ENCODE results near the gene COL3A1. TPM values are rescaled to one million over a fixed set of nuclear protein-coding genes. Genes with fewer than 3 reads are reported as not detected.

The COL3A1 gene
- total RNA-seq, 2 donors from 2014 or later: 0.12 TPM; not detected in 1

DNA sequence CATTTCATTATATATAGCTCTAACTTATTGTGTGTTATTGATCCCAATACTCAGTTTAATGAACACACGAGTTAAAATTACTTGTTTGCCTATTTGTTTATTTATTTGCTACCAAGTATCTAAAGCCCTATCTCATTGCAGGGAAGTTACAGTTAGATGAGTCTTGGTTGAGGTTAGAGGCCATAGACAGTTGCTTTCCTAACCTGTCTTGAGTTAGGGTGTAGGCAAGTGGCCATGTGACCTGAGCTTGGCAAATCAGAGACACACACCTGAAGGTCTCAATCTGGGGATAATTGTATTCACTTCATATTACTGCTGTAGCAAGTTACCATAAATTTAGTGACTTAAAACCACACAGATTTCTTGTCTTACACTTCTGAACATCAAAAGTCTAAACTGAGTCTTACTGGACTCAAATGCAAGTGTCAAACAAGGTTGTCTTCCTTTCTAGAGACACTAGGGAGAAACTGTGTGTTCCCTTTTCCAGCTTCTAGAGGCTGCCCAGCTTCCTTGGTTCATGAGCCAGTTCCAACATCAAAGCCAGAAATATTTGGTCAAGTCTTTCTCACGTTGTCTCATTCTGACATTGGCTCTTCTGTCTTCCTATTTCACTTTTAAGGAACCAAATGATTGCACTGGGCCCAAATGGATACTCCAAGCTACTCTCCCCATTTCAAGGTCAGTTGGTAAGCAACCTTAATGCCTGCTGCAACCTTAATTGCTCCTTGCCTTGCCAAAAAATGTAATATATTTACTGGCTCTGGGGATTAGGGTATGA, 39.7 kb downstream of the COL3A1 start:
- H3K4me3 Mint-ChIP-seq: no peak overlapping the region
- H3K4me1 Mint-ChIP-seq: no peaks in the 10 kb centered on the region
- no peak overlapping the region for H3K27ac Mint-ChIP-seq
- H3K9me3 ChIP-seq (ENCODE audit: control insufficient read depth, low read length, poor library complexity, severe bottlenecking): no peaks in the 10 kb centered on the region
- H3K27me3 Mint-ChIP-seq: peaks cover 5% of the 10 kb centered on the region
- ATAC-seq: no peak
- DNase-seq: no peak
- no peaks in the 10 kb centered on the region for H3K36me3 Mint-ChIP-seq (ENCODE audit: low read depth)

DNA sequence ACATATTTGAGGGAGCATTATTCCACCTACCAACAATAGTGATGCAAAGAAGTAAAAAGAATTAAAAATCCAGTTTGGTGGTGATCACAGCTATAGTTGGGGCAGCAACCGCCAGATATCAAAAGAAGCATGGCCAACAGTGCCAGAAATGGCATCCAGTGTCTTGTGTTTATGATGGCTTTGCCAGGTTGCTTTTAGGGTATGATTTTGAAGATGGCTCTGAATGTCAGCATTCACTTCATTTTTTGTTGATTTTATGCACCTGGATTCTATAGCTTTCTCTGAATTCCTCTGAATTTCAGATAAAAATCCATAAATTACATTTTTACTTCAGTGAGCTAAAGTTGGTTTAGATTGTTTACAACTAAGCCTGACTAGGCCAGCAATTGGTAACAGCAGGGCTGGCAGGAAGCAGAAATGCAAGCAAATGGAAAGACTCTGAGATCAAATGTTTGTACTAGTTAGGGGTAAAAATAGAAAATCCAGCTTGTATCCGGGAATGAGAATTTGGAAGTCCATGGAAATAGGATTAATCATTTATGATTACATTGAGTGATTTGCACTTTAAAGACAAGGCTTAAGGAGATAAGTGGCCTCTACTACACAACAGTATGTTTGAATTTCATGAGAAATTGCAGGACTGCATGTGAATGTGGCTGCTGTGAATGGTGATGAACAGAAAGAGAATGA, 40.4 kb downstream of the COL3A1 start:
- Mint-ChIP-seq H3K4me3 (no peak overlapping the region), H3K27me3 (peaks cover 10% of the 10 kb centered on the region), H3K36me3 (ENCODE audit: low read depth) (no peaks in the 10 kb centered on the region), H3K4me1 (no peaks in the 10 kb centered on the region), H3K27ac (no peak overlapping the region)
- ATAC-seq: no peak
- DNase-seq: no peak
- no peaks in the 10 kb centered on the region for H3K9me3 ChIP-seq (ENCODE audit: control insufficient read depth, low read length, poor library complexity, severe bottlenecking)

DNA sequence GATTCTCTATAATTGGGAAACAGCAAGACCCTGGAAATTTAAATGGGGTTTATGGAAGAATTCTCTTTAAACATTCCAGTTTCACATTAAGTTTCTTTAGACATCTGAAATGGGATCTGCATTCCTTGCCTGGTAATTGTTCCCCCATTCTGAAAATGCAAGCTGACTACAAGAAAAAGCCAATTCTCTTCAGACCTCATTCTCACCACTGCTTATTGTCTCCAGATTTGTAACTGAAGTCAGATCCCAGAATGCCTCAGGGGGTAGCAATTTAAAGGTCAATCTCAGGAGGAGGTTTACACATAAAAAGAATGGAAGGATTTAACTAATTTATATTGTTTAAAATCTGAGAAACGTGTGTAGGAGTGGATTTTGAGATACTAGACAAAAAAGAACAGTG, 41.2 kb downstream of the COL3A1 start:
- DNase-seq: no peak
- H3K4me3 Mint-ChIP-seq: no peak overlapping the region
- no peaks in the 10 kb centered on the region for H3K36me3 Mint-ChIP-seq (ENCODE audit: low read depth)
- H3K27ac Mint-ChIP-seq: no peak overlapping the region
- H3K9me3 ChIP-seq (ENCODE audit: control insufficient read depth, low read length, poor library complexity, severe bottlenecking): no peaks in the 10 kb centered on the region
- no peak for ATAC-seq
- peaks cover 10% of the 10 kb centered on the region for H3K27me3 Mint-ChIP-seq
- no peaks in the 10 kb centered on the region for H3K4me1 Mint-ChIP-seq

DNA sequence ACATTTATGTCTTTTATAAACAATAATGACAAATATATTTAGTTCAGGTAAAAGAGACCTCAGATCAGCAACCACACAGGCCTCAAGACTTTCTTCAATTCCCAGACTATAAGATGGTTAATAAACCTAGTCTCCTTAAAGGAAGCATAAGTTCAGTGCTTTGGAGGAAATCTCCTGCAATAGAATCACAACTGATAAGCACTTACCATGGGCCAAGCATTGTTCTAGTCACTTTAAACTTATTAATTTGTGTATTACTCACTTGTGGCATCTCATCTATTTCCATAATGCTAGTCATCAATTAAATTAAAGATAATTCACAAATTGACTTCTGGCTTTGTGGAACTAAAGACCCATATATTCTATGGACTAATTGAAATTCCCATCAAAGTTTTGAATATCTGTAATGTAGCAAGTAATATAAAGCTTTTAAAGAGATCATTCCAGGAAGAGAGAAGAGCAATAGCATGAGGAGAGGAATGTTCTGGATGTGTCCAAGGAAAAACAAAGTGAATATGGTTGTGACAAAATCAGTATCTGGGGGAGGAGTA, 42.2 kb downstream of the COL3A1 start:
- H3K27ac Mint-ChIP-seq: no peak overlapping the region
- H3K9me3 ChIP-seq (ENCODE audit: control insufficient read depth, low read length, poor library complexity, severe bottlenecking): no peaks in the 10 kb centered on the region
- no peaks in the 10 kb centered on the region for H3K36me3 Mint-ChIP-seq (ENCODE audit: low read depth)
- no peak overlapping the region for H3K4me3 Mint-ChIP-seq
- DNase-seq (no peak), ATAC-seq (no peak)
- H3K27me3 Mint-ChIP-seq: peaks cover 10% of the 10 kb centered on the region
- H3K4me1 Mint-ChIP-seq: no peaks in the 10 kb centered on the region

DNA sequence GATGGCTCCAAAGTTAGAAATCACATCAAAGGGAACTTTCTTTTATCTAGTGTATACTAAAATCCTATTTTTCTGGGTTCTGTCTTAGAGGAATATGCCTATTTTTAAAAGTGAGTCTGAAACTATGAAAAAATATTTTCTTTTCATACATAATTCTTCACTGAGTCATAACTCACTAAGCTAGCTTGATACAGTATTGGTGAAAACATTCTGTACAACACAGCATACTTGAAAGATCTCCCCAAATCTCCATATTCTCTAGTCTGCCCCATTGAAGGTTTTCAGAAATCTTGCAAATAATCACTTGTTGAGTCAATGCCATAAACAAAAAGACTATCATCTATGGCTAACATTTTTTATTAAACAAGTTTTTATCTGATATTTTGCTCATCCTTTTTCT, 44.5 kb downstream of the COL3A1 start:
- H3K27ac Mint-ChIP-seq: no peak overlapping the region
- no peaks in the 10 kb centered on the region for H3K36me3 Mint-ChIP-seq (ENCODE audit: low read depth)
- H3K4me3 Mint-ChIP-seq: no peak overlapping the region
- no peaks in the 10 kb centered on the region for H3K9me3 ChIP-seq (ENCODE audit: control insufficient read depth, low read length, poor library complexity, severe bottlenecking)
- no peak for ATAC-seq
- H3K27me3 Mint-ChIP-seq: peaks cover 10% of the 10 kb centered on the region
- no peaks in the 10 kb centered on the region for H3K4me1 Mint-ChIP-seq
- DNase-seq: no peak

DNA sequence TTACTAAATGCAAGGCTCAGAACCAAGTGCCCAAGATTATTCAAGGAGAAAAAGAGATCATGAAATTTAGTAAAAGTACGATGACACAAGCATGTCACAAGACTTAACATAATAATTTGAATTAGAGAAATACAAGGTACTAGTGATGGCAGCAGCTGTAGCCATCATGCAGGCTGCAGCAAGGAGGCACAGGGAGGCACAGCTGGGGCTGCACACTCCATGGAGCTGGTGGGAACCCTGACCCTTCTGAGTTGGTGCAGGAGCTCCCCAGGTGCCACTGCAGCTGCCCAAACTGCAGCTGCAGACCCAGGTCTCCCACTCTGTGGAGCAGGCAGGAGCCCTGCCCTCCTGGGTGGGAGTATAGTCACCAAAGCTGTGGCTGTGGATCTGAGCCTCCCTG, 46.0 kb downstream of the COL3A1 start:
- Mint-ChIP-seq H3K27me3 (peaks cover 16% of the 10 kb centered on the region), H3K4me3 (no peak overlapping the region), H3K4me1 (no peaks in the 10 kb centered on the region), H3K36me3 (ENCODE audit: low read depth) (no peaks in the 10 kb centered on the region), H3K27ac (no peak overlapping the region)
- DNase-seq (no peak), ATAC-seq (no peak)
- no peaks in the 10 kb centered on the region for H3K9me3 ChIP-seq (ENCODE audit: control insufficient read depth, low read length, poor library complexity, severe bottlenecking)

DNA sequence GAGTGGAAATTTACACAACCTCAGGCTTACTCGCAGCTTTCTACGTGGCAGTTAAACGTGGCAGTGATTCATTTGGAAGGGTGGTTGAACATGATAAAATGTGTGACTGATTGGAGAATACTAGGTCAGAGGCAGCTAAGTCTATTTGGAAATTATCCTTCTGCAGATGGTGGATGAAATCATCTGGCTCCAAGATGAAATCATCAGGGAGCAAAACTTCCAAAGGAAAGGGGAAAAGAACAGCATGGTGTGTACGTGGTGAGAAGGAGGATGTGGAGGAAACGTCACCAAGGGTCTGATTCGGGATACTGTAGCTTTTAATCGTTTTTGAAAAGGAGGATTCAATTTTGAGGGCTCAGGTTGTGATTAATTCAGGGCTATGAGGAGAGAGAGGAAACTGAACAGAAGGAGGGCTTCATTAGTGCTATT, 47.9 kb downstream of the COL3A1 start:
- H3K27me3 Mint-ChIP-seq: peaks cover 16% of the 10 kb centered on the region
- H3K36me3 Mint-ChIP-seq (ENCODE audit: low read depth): no peaks in the 10 kb centered on the region
- DNase-seq: no peak
- H3K27ac Mint-ChIP-seq: no peak overlapping the region
- no peak overlapping the region for H3K4me3 Mint-ChIP-seq
- H3K9me3 ChIP-seq (ENCODE audit: control insufficient read depth, low read length, poor library complexity, severe bottlenecking): no peaks in the 10 kb centered on the region
- ATAC-seq: no peak
- no peaks in the 10 kb centered on the region for H3K4me1 Mint-ChIP-seq

DNA sequence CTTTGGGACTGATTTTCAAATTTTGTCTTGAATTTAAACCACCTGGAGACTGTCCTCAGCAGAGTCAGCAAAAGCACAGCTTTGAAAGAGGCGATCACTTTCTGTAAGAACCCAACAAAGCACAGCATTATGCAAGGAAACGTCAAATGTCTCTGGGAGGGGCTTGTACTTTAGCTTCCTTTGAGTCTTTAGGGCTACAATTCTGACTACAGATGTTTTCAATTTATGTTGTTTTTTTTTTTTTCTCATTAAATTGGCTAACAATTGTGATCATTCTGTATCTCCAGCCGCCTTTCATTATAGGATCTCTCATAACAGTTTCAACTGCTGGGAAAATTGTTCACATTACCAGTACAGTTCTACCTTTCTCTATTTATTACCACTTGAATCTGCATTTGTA, 48.3 kb downstream of the COL3A1 start:
- H3K4me1 Mint-ChIP-seq: no peaks in the 10 kb centered on the region
- H3K27me3 Mint-ChIP-seq: peaks cover 15% of the 10 kb centered on the region
- no peaks in the 10 kb centered on the region for H3K9me3 ChIP-seq (ENCODE audit: control insufficient read depth, low read length, poor library complexity, severe bottlenecking)

DNA sequence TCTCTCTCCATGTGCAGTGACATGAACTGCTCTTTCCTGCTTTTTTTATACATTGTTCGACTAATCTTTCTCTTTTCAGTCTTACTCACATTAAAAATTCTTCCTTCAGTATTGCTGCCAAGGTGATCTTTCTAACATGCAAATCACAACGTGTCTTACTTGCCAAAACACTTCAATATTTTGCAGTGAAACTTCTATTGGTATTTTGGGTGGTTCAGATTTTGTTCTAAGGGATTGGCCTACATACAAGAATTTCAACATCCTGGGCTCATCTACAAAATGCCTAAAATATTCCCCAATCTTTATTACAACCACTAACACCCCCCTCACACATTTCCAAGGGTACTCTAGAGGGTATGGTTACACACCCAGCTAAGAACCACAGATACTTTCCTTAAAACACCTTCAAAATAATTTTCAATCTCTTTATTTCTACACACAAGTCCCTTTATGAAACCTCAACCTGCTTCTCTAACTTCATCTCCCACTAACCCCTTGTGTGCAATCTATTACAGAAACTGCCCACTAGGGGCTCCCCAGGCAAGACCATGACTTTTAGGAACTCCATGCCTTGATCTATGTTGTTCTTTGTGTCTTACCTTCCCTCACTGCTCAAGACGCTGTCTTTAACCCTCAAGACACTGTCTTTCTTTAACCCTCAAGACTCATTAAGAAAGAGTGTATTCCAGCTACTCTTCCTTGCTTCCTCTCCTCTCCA, 50.9 kb downstream of the COL3A1 start:
- H3K4me1 Mint-ChIP-seq: no peaks in the 10 kb centered on the region
- H3K27me3 Mint-ChIP-seq: peaks cover 6% of the 10 kb centered on the region
- H3K9me3 ChIP-seq (ENCODE audit: control insufficient read depth, low read length, poor library complexity, severe bottlenecking): no peaks in the 10 kb centered on the region
- no peak overlapping the region for H3K27ac Mint-ChIP-seq
- ATAC-seq: no peak
- no peak overlapping the region for H3K4me3 Mint-ChIP-seq
- no peak for DNase-seq
- no peaks in the 10 kb centered on the region for H3K36me3 Mint-ChIP-seq (ENCODE audit: low read depth)

More for the DNA sequence above, 48.3 kb downstream of the COL3A1 start:
- H3K4me3 Mint-ChIP-seq: no peak overlapping the region
- no peak overlapping the region for H3K27ac Mint-ChIP-seq
- ATAC-seq: no peak
- no peak for DNase-seq
- H3K36me3 Mint-ChIP-seq (ENCODE audit: low read depth): no peaks in the 10 kb centered on the region

DNA sequence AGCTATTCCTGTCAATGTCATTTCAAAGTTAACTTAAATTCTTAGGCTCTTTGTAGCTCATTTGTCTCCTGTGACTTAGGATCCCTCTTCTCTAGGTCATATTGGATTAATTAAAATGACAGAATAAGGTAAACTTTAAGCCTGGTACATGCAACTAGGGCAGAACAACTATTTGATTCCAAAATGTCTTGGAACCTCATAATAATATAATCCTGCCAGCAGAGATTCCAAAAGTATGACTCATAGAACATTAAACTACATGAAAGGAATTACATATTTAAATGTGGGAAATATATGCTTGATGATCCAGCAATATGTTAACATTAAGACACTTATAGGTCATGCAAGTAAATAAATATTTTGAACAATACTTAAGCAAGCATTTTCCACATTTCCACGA, 63.3 kb downstream of the COL3A1 start:
- Mint-ChIP-seq H3K27me3 (no peaks in the 10 kb centered on the region), H3K27ac (no peak overlapping the region), H3K36me3 (ENCODE audit: low read depth) (no peaks in the 10 kb centered on the region), H3K4me1 (peaks cover 2% of the 10 kb centered on the region), H3K4me3 (no peak overlapping the region)
- no peaks in the 10 kb centered on the region for H3K9me3 ChIP-seq (ENCODE audit: control insufficient read depth, low read length, poor library complexity, severe bottlenecking)
- ATAC-seq (no peak), DNase-seq (no peak)

DNA sequence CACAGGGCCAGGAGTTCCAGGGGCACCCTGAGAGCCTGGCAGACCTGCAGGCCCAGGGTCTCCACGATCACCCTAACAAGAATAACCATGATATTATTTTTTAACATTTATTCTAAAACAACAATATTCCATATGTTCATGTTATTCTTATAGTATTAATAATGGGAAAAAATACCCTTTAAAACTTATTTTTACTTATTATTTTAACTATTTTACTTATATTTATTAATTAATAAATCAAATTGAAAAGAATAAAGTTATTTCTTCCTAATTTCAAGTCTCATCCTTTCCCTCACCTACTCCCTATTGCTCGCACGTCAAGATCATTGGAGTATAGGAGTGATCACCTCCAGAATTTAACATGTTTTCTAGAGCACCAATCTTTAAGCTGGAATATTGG, 71.7 kb downstream of the COL3A1 start:
- ATAC-seq: no peak

DNA sequence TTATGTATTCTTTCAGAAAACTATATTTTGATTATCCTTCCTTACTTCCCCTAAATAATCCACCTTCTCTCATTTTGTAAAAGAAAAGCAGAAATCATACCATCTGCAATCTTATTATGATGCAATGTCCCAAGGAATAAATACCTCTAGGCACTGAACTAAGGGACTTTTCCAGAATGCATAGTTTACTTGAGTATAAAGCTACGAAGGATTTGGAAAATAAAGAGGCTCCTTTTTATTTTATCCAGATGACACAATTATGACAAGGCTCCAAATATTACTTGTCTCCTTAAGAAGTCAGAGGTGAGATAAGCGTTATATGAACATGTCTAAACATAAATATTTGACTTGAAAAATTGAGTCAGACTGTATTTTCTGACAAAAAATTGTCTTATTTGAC, 72.1 kb downstream of the COL3A1 start:
- ATAC-seq (no peak), DNase-seq (no peak)
- Mint-ChIP-seq H3K27me3 (no peaks in the 10 kb centered on the region), H3K4me1 (peaks cover 3% of the 10 kb centered on the region), H3K36me3 (ENCODE audit: low read depth) (no peaks in the 10 kb centered on the region), H3K4me3 (no peak overlapping the region), H3K27ac (no peak overlapping the region)
- no peaks in the 10 kb centered on the region for H3K9me3 ChIP-seq (ENCODE audit: control insufficient read depth, low read length, poor library complexity, severe bottlenecking)

More for the DNA sequence above, 71.7 kb downstream of the COL3A1 start:
- Mint-ChIP-seq H3K27ac (no peak overlapping the region), H3K4me3 (no peak overlapping the region), H3K4me1 (peaks cover 3% of the 10 kb centered on the region), H3K36me3 (ENCODE audit: low read depth) (no peaks in the 10 kb centered on the region), H3K27me3 (no peaks in the 10 kb centered on the region)
- no peaks in the 10 kb centered on the region for H3K9me3 ChIP-seq (ENCODE audit: control insufficient read depth, low read length, poor library complexity, severe bottlenecking)
- no peak for DNase-seq

DNA sequence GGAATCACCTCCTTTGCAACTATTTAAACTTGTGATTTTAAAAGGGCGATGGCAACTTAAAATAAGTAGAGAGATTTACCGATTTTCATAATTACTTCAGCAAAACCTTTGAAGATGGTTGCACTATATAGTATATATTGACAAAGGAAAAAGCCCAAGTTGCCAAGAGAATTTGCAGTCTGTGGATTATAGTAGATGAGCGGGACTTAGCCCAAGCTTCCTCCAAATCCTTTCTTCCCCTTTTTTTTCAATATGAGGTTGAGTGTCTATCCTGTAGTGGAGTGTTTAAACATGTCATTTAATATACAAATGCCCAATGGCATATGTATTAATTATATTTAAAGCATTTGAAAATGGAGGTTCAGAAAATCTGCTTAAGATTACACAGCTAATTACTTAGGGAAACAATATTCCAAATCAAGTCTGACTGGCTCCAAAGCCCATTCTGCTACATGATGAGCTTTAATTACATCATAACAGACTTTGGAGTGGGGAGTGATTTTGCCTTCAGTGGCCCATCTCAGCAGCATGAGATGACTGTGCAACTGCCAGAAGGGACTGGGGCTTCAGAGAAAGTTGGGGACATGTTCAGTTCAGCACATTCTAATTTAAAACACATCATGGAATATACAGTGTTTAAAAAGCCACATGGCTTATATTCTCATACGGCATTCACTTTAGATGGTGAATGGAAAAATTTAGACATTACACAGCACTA, 73.2 kb downstream of the COL3A1 start:
- no peak for ATAC-seq
- no peaks in the 10 kb centered on the region for H3K36me3 Mint-ChIP-seq (ENCODE audit: low read depth)
- no peak overlapping the region for H3K27ac Mint-ChIP-seq
- no peak overlapping the region for H3K4me3 Mint-ChIP-seq
- no peaks in the 10 kb centered on the region for H3K9me3 ChIP-seq (ENCODE audit: control insufficient read depth, low read length, poor library complexity, severe bottlenecking)
- H3K4me1 Mint-ChIP-seq: peaks cover 3% of the 10 kb centered on the region
- DNase-seq: no peak
- no peaks in the 10 kb centered on the region for H3K27me3 Mint-ChIP-seq

Measured in T-helper 17 cell (primary cell).